Ishikawa (cell line): ENCODE data around the gene RASAL2.

Experiments used
- CEBPB ChIP-seq: IDR thresholded peaks from 2 replicates; pipeline ENCODE4 v1.6.1; 2012
- CREB1 ChIP-seq: IDR thresholded peaks from 2 replicates; pipeline ENCODE4 v1.6.1; 2012; ENCODE audit warnings: low read depth
- EGR1 ChIP-seq: IDR thresholded peaks from 2 replicates; pipeline ENCODE4 v1.6.1; 2012
- EP300 ChIP-seq: IDR thresholded peaks from 2 replicates; pipeline ENCODE4 v1.6.1; 2012; ENCODE audit warnings: borderline replicate concordance
- FOXM1 ChIP-seq: IDR thresholded peaks from 2 replicates; pipeline ENCODE4 v1.6.1; 2012; ENCODE audit warnings: low read depth, borderline replicate concordance
- MAX ChIP-seq: IDR thresholded peaks from 2 replicates; pipeline ENCODE4 v1.6.1; 2012
- NFIC ChIP-seq: IDR thresholded peaks from 2 replicates; pipeline ENCODE4 v1.6.1; 2012
- RAD21 ChIP-seq: IDR thresholded peaks from 2 replicates; pipeline ENCODE4 v1.6.1; 2012; ENCODE audit warnings: low read depth
- REST ChIP-seq: IDR thresholded peaks from 2 replicates; pipeline ENCODE4 v1.6.1; 2012; ENCODE audit warnings: low read depth, mild to moderate bottlenecking
- TAF1 ChIP-seq: IDR thresholded peaks from 2 replicates; pipeline ENCODE4 v1.6.1; 2012; ENCODE audit warnings: low read depth, mild to moderate bottlenecking
- TCF12 ChIP-seq: IDR thresholded peaks from 2 replicates; pipeline ENCODE4 v1.6.1; 2012; ENCODE audit warnings: low read depth
- TEAD4 ChIP-seq: IDR thresholded peaks from 2 replicates; pipeline ENCODE4 v1.6.1; 2012
- YY1 ChIP-seq: IDR thresholded peaks from 2 replicates; pipeline ENCODE4 v1.6.1; 2012; ENCODE audit warnings: low read depth

DNA sequence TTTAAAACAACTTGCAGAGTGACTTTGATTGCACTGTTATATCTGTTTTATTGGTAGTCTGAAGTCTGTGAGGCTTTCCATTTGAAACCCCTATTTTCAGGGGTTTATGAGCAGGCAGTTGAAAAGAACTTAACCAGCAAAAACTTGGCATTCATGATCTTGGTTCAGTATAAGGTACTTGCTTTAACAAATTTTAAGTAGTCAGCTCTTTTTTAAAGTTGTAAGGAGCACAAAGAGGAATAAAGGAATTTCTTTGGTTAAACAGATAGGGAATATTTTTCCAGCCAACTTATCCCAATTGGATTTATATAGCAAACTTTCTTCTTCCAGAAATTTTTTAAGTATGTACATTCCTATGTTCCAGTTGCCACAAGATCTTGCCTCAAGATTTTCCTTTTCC, 138.2 kb downstream of the RASAL2 start:
- TF ChIP-seq TEAD4 (no peak), TAF1 (no peak), TCF12 (no peak), FOXM1 (no peak), REST (no peak), EGR1 (no peak), RAD21 (no peak), CEBPB (no peak), NFIC (no peak), EP300 (no peak), MAX (no peak), YY1 (no peak), CREB1 (no peak)
